Activated CD8-positive, alpha-beta memory T cell treated with anti-CD3 and anti-CD28 coated beads for 24 hours (primary cell): ENCODE data around the gene KLHL25.
"Not testable (repeated sequence)": the region's sequence is repeated elsewhere in the genome, so short reads cannot be mapped to it uniquely, and the experiment has no call there.

Source experiments
- DNase-seq: peaks from one replicate; pipeline ENCODE4 v3.0.0-alpha.2; 2020

KLHL25 gene

GRCh38 chr15:85794598-85795336 is at the start of gene KLHL25:
Gene KLHL25, minus strand, starts transcription at chr15:85794925. Its CDS starts 25,115 bp downstream, at chr15:85769810.
- DNase-seq = peak; percentile 93

- no peak for DNase-seq
Measured at GRCh38 chr15:85840802-85841152, 46.1 kb upstream of the KLHL25 start.

DNA sequence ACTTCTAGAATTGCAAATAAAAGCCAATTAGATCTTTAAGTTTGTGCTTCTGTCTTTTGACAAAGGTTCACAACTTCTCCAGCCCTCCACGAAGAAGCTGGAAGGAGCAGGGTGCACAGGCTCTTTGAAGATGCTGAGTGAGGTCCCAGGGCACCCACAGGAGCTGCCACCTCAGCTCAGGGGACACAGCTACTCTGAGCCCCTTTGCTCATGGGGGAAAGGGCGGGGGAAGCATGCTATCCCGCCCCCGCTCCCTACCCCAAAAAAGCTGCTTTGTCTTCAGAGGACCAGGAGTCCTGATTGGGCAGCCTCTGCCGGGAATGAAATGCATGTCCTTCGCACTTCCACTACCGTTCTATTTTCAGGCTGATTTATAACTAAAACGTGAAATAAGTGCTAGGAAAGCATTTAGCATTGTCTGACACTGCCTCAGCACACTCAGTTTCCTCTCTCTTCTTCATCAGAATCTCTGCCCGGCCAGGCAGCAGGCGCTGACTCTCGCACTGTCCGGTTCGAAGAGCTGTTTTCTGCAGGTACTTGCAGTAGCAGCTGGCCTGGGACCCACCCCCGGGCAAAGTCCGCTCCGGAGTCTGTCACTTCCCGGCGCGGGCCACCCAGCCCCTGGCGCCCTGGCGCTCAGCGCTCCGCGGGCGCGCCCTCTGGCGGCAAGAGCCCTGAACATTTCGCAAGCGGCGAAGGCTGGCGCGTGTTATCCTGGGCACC is 45.5 kb upstream of the KLHL25 start:
- DNase-seq = peak; percentile 95

GRCh38 chr15:85839643-85840042 is 44.9 kb upstream of the KLHL25 start:
- no peak for DNase-seq

DNA sequence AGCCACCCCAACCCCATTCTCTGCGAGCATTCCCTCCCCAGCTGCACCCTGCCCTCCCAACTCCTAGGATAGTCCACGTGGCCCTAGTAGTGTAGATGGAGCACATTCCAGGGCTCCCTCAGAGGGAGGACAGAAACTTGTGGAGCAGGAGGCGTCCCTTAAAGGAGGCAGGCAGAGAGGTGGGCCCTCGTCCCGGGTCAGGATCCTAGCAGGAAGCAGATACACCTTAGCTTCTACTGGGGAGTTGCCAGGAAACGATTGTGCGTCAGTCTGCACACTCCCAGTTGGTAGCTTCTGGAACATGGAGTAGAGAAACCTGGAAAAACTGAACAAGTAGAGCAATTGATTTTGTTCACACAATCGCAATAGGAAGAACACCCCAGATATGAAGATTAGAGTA is 43.9 kb upstream of the KLHL25 start:
- DNase-seq = no peak

- no peak for DNase-seq
Measured at GRCh38 chr15:85837881-85838280, 43.2 kb upstream of the KLHL25 start.

DNA sequence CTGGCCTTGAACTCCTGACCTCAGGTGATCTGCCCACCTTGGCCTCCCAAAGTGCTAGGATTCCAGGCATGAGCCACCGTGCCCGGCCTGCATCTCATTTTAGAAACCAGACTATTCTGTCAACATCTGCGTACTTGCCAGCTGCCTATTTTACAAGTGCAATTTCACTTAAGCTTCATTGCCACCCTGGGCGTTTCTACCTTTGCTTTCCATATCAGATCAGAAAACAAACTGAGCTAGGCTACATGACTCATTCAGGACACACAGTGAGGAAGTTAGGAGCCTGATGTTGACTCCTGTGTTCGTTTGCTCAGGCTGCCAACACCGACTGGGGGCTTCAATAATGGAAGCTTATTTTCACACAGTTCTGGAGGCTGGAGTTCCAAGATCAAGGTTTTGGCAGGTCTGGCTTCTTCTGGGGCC is 42.3 kb upstream of the KLHL25 start:
- DNase-seq = no peak

DNA sequence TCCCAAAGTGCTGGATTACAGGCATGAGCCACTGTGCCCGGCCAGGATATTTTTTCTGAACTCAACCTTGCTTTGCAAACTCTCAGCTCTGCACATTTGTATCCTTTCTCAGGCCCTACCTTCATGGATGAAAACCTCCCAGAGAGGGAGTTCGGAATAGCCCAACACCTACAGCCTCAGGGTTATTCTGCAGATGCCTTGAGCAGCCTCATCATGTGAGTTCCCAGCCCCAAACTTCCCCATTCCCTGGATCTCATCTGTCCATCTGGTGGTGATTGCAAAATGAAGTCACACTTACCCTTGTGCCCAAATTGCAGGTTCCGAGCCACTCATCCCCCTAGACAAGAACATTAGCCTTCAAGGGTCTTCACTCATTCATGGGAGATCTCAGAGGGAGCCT is 39.9 kb upstream of the KLHL25 start:
- no peak for DNase-seq

- DNase-seq = no peak
Measured at GRCh38 chr15:85832394-85832793, 37.7 kb upstream of the KLHL25 start.

GRCh38 chr15:85831415-85832113 is 36.8 kb upstream of the KLHL25 start:
- DNase-seq = no peak

- DNase-seq = not testable (repeated sequence)
Measured at GRCh38 chr15:85829754-85830153, 35.0 kb upstream of the KLHL25 start.

GRCh38 chr15:85828874-85829273 is 34.1 kb upstream of the KLHL25 start:
- DNase-seq = no peak

DNA sequence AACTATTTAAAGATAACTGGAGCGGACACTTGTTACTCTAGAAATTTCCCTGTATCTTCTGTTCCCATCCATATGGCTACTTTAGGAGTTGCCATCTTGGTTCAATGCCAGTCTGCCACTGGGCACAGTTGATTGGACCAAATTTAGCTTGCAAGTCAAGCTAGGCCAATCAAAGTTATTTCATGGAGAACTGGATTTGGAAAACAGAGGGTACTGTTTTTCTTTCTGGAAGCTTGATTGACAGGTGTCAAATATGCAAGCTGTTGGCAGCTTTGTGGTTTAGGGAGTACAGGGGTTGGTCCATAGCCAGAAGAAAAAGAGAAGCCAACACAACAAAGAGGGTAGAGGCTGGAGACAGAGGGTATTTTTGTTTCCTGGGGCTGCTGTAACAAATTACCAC is 33.4 kb upstream of the KLHL25 start:
- no peak for DNase-seq

DNA sequence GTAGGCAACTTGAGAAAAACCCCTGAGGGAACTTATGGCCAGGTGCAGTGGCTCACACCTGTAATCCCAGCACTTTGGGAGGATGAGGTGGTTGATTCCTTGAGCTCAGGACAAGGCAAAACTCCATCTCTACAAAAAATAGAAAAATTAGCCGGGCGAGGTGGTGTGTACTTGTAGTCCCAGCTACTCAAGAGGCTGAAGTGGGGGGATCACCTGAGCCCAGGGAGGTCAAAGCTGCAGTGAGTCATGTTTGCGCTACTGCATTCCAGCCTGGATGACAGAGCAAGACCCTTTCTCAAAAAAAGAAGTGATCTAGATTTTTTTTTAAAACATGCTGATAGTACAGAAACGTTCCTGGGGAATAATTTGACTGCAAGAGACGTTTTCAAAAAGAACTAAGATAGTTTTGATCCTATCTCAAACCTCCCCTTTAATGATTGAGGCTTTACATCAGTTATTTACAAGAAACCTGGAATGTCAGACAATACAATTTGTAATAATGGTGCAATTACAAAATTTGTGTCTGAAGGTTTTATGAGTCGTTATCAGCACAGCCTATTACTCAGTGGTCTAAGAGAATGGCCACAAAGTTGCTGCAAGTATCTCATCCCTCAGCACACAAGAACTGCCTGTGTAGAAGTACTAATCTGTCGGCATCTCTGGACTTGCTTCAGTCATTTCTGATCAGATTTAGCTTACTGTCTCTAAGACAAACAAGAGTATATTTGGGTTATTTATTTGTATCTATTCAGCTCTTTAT is 32.2 kb upstream of the KLHL25 start:
- DNase-seq = no peak

DNA sequence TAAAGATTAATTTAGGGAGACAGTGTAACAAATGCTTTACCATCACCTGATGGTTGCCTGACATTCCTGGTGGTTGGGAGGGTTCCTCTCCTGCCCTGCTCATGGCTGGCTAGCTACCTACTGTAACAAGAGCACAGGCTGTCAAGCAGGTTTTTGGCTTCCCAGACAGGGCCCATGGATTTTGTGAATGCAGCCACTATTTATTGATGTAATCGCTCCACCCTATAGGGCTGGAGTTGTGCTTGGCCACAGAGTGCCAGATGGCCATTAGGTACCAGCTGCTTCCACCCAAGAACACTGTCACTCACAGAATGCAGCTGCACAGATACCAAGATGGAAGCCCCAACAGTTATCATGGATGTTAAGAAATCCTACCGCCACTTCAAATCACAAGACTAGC is 31.0 kb upstream of the KLHL25 start:
- no peak for DNase-seq

DNA sequence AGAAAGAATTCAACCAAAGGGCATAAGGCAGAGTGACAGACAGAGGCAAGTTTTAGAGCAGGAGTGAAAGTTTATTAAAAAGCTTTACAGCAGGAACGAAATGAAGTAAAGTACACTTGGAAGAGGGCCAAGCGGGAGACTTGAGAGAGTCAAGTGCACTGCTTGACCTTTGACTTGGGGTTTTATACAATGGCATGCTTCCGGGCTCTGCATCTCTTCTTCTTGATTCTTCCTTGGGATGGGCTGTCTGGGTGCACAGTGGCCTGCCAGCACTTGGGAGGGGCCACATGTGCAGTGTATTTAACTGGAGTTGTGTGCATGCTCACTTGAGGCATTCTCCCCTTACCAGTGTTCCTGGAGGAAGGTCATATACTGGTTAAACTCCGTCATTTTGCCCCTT is 30.4 kb upstream of the KLHL25 start:
- DNase-seq = no peak

DNA sequence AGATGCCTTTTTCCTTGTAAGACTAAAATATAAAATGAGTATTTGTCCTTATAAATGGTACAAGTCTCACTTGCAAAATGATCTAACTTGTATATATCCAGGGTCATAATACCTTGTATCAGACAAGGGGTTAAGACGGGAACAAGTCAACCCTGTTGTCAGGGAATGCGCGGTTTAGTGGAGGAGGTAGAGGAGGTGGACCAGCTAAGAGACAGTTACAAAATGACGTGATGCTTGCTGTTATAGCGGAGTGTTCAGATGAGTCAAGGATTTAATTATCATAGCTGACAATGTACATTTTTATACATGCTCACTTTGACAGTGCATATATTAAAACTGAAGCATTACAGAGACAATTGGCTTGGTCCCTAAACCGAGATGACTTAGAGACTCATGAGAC is 26.8 kb upstream of the KLHL25 start:
- DNase-seq = no peak

- no peak for DNase-seq
Measured at GRCh38 chr15:85819938-85820337, 25.2 kb upstream of the KLHL25 start.

- no peak for DNase-seq
Measured at GRCh38 chr15:85813234-85813633, 18.5 kb upstream of the KLHL25 start.

DNA sequence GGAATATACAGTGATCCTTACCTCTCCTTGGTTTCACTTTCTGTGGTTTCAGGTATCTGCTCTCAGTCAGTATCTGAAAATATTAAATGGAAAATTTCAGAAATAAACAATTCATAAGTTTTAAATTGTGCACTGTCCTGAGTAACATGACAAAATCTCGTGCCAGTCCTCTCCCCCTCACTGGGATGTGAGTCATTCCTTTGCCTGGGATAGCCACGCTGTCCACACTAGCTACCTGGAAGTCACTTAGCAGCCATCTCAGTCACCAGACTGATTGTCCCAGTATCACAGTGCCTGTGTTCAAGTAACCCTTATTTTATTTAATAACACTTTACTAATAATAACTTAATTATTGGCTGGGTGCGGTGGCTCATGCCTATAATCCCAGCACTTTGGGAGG is 15.3 kb upstream of the KLHL25 start:
- DNase-seq = no peak

- DNase-seq = no peak
Measured at GRCh38 chr15:85805420-85805819, 10.7 kb upstream of the KLHL25 start.

- no peak for DNase-seq
Measured at GRCh38 chr15:85804481-85805170, 9.9 kb upstream of the KLHL25 start.

- not testable (repeated sequence) for DNase-seq
Measured at GRCh38 chr15:85802617-85803016, 7.9 kb upstream of the KLHL25 start.
